SK-N-SH treated with all-trans-retinoic acid at 6 μM for 48 hours (cell line): ENCODE data around the gene DNTT.

Source experiments
- ATAC-seq: fragments of 200-7000 bp; cut with Tn5 transposase; 3 replicates; pipeline ENCODE4 v1.9.1; 2020; ENCODE audit warnings: mild to moderate bottlenecking, moderate library complexity
- ARNTL ChIP-seq: fragments of 450-650 bp; formaldehyde crosslinking; IDR thresholded peaks from 2 replicates; pipeline ENCODE4 v1.5.0; 2020; ENCODE audit warnings: low read depth, mild to moderate bottlenecking, moderate library complexity, borderline replicate concordance
- BACH2 ChIP-seq: fragments of 250-450 bp; sonication (Bioruptor Pico); IDR thresholded peaks from 2 replicates; pipeline ENCODE4 v1.9.0; 2021; ENCODE audit warnings: mild to moderate bottlenecking, borderline replicate concordance
- CSDC2 ChIP-seq: fragments of 250-450 bp; sonication (Bioruptor Pico); IDR thresholded peaks from 2 replicates; pipeline ENCODE4 v1.5.0; 2020; ENCODE audit warnings: mild to moderate bottlenecking, moderate library complexity
- ESRRG ChIP-seq: fragments of 250-450 bp; sonication (Bioruptor Pico); IDR thresholded peaks from 2 replicates; pipeline ENCODE4 v1.6.1; 2021; ENCODE audit warnings: mild to moderate bottlenecking
- GLIS3 ChIP-seq: fragments of 250-450 bp; sonication (Bioruptor Pico); IDR thresholded peaks from 2 replicates; pipeline ENCODE4 v1.5.0; 2020; ENCODE audit warnings: mild to moderate bottlenecking, moderate library complexity
- ISL1 ChIP-seq: fragments of 250-450 bp; sonication (Bioruptor Pico); IDR thresholded peaks from 2 replicates; pipeline ENCODE4 v2.1.2; 2022; ENCODE audit warnings: mild to moderate bottlenecking, moderate library complexity
- PATZ1 ChIP-seq: fragments of 250-450 bp; sonication (Bioruptor Pico); IDR thresholded peaks from 2 replicates; pipeline ENCODE4 v1.8.0; 2020; ENCODE audit warnings: mild to moderate bottlenecking, moderate library complexity, borderline replicate concordance
- POU6F1 ChIP-seq: fragments of 250-450 bp; sonication (Bioruptor Pico); IDR thresholded peaks from 2 replicates; pipeline ENCODE4 v1.8.0; 2021; ENCODE audit warnings: low read depth, mild to moderate bottlenecking, moderate library complexity, borderline replicate concordance
- PPARA ChIP-seq: fragments of 250-450 bp; sonication (Bioruptor Pico); IDR thresholded peaks from 2 replicates; pipeline ENCODE4 v1.5.0; 2020; ENCODE audit warnings: mild to moderate bottlenecking, borderline replicate concordance
- RARB ChIP-seq: fragments of 250-450 bp; sonication (Bioruptor Pico); IDR thresholded peaks from 2 replicates; pipeline ENCODE4 v1.8.0; 2021; ENCODE audit warnings: mild to moderate bottlenecking, moderate library complexity
- SNAI2 ChIP-seq: fragments of 250-450 bp; sonication (Bioruptor Pico); IDR thresholded peaks from 2 replicates; pipeline ENCODE4 v1.5.0; 2020; ENCODE audit warnings: mild to moderate bottlenecking, moderate library complexity
- TCF4 ChIP-seq: fragments of 250-450 bp; sonication (Bioruptor Pico); IDR thresholded peaks from 2 replicates; pipeline ENCODE4 v1.8.0; 2021; ENCODE audit warnings: mild to moderate bottlenecking, moderate library complexity, borderline replicate concordance
- TOX ChIP-seq: fragments of 250-450 bp; sonication (Bioruptor Pico); IDR thresholded peaks from 2 replicates; pipeline ENCODE4 v1.8.0; 2021; ENCODE audit warnings: mild to moderate bottlenecking, moderate library complexity, borderline replicate concordance
- TSHZ2 ChIP-seq: fragments of 250-450 bp; sonication (Bioruptor Pico); IDR thresholded peaks from 2 replicates; pipeline ENCODE4 v1.5.0; 2020; ENCODE audit warnings: mild to moderate bottlenecking, moderate library complexity
- ZC3H10 ChIP-seq: fragments of 250-450 bp; sonication (Bioruptor Pico); IDR thresholded peaks from 2 replicates; pipeline ENCODE4 v1.5.1; 2021; ENCODE audit warnings: mild to moderate bottlenecking, moderate library complexity
- ZFP3 ChIP-seq: fragments of 250-450 bp; sonication (Bioruptor Pico); IDR thresholded peaks from 2 replicates; pipeline ENCODE4 v1.5.0; 2020; ENCODE audit warnings: mild to moderate bottlenecking, moderate library complexity
- ZFP30 ChIP-seq: fragments of 450-650 bp; formaldehyde crosslinking; IDR thresholded peaks from 2 replicates; pipeline ENCODE4 v1.5.0; 2022; ENCODE audit warnings: mild to moderate bottlenecking, moderate library complexity
- ZNF565 ChIP-seq: fragments of 450-650 bp; formaldehyde crosslinking; conservative IDR thresholded peaks from 2 replicates; pipeline ENCODE4 v1.5.0; 2020; ENCODE audit warnings: low read depth, mild to moderate bottlenecking, moderate library complexity
- ZNF70 ChIP-seq: fragments of 450-650 bp; formaldehyde crosslinking; IDR thresholded peaks from 2 replicates; pipeline ENCODE4 v1.5.0; 2020; ENCODE audit warnings: mild to moderate bottlenecking, moderate library complexity
- ZNF8 ChIP-seq: fragments of 450-650 bp; formaldehyde crosslinking; IDR thresholded peaks from 2 replicates; pipeline ENCODE4 v1.5.0; 2020; ENCODE audit warnings: mild to moderate bottlenecking, moderate library complexity

The DNTT gene

GRCh38 chr10:96297486-96297885 is 6.7 kb upstream of the DNTT start:
- TF ChIP-seq ZNF8 (CRISPR knock-in tag) (no peak), ZFP3 (CRISPR knock-in tag) (no peak), ZC3H10 (CRISPR knock-in tag) (no peak), CSDC2 (CRISPR knock-in tag) (no peak), ZNF70 (CRISPR knock-in tag) (no peak), ZNF565 (CRISPR knock-in tag) (no peak), GLIS3 (CRISPR knock-in tag) (no peak), ZFP30 (CRISPR knock-in tag) (no peak), TSHZ2 (CRISPR knock-in tag) (no peak), ISL1 (CRISPR knock-in tag) (no peak), BACH2 (CRISPR knock-in tag) (no peak), PPARA (CRISPR knock-in tag) (no peak), POU6F1 (no peak)
- no peak for ATAC-seq

GRCh38 chr10:96298362-96298761 is 5.9 kb upstream of the DNTT start:
- ATAC-seq: no peak
- TF ChIP-seq ZFP30 (CRISPR knock-in tag): no peak
- TF ChIP-seq, all 23 proteins: peak for 0

GRCh38 chr10:96299383-96299782 is 4.9 kb upstream of the DNTT start:
- no peak for TF ChIP-seq RARB (CRISPR knock-in tag)
- TF ChIP-seq POU6F1: no peak
- TF ChIP-seq ZNF70 (CRISPR knock-in tag): no peak
- no peak for TF ChIP-seq ZFP30 (CRISPR knock-in tag)
- TF ChIP-seq GLIS3 (CRISPR knock-in tag): no peak
- TF ChIP-seq ESRRG (CRISPR knock-in tag): no peak
- no peak for TF ChIP-seq BACH2 (CRISPR knock-in tag)
- no peak for TF ChIP-seq CSDC2 (CRISPR knock-in tag)
- no peak for TF ChIP-seq ZNF8 (CRISPR knock-in tag)
- TF ChIP-seq TOX: no peak
- no peak for ATAC-seq

GRCh38 chr10:96301616-96302015 is 2.6 kb upstream of the DNTT start:
- TF ChIP-seq SNAI2 (CRISPR knock-in tag) (no peak), RARB (CRISPR knock-in tag) (no peak), TOX (no peak), CSDC2 (CRISPR knock-in tag) (no peak), ESRRG (CRISPR knock-in tag) (no peak), PPARA (CRISPR knock-in tag) (no peak), GLIS3 (CRISPR knock-in tag) (no peak)
- ATAC-seq: no peak

GRCh38 chr10:96305019-96305418 is 785 bp downstream of the DNTT start:
- ATAC-seq: no peak
- no peak for TF ChIP-seq BACH2 (CRISPR knock-in tag)
- TF ChIP-seq ZNF565 (CRISPR knock-in tag): no peak
- no peak for TF ChIP-seq ZFP3 (CRISPR knock-in tag)
- no peak for TF ChIP-seq GLIS3 (CRISPR knock-in tag)
- TF ChIP-seq ISL1 (CRISPR knock-in tag): no peak
- no peak for TF ChIP-seq ZFP30 (CRISPR knock-in tag)
- no peak for TF ChIP-seq PPARA (CRISPR knock-in tag)
- TF ChIP-seq SNAI2 (CRISPR knock-in tag): no peak
- no peak for TF ChIP-seq CSDC2 (CRISPR knock-in tag)
- TF ChIP-seq RARB (CRISPR knock-in tag): no peak
- no peak for TF ChIP-seq ZNF8 (CRISPR knock-in tag)
- no peak for TF ChIP-seq PATZ1 (CRISPR knock-in tag)
- no peak for TF ChIP-seq TCF4 (CRISPR knock-in tag)
- TF ChIP-seq ARNTL (CRISPR knock-in tag): no peak
- TF ChIP-seq TOX: no peak
